Activated T-cell treated with anti-CD3 and anti-CD28 coated beads, Interleukin-2, amount 50 U/mL, for 72 hours (primary cell): ENCODE data around the gene COMMD1. TPM values are rescaled to one million over a fixed set of nuclear protein-coding genes. Genes with fewer than 3 reads are reported as not detected.
"Not testable (repeated sequence)": the region's sequence is repeated elsewhere in the genome, so short reads cannot be mapped to it uniquely, and the experiment has no call there.

ENCODE experiments used
- ATAC-seq, 2 donors: fragments of 150-1000 bp; cut with Tn5 transposase; replicated peaks in 1 of 2; 2 replicates each; pipeline ENCODE4 v1.10.0; 2021; ENCODE audit warnings: moderate library complexity in 2 of 2, mild to moderate bottlenecking in 1 of 2
- DNase-seq, 2 donors: peaks; one replicate each; pipeline ENCODE4 v3.0.0; 2021 to 2022; ENCODE audit warnings: mixed read lengths in 1 of 2
- H3K27ac Mint-ChIP-seq: one replicate; pipeline ENCODE4 v1.8.0; 2022; ENCODE audit warnings: mild to moderate bottlenecking, moderate library complexity, mixed read lengths
- H3K27me3 Mint-ChIP-seq: one replicate; pipeline ENCODE4 v1.8.0; 2022; ENCODE audit warnings: low read depth, mixed read lengths
- H3K36me3 Mint-ChIP-seq, 2 donors: one replicate each; pipeline ENCODE4 v1.8.0; 2022; ENCODE audit warnings: mixed read lengths in 2 of 2, mild to moderate bottlenecking in 1 of 2; ENCODE audit not compliant: insufficient read depth in 2 of 2
- H3K4me1 Mint-ChIP-seq: one replicate; pipeline ENCODE4 v1.8.0; 2022; ENCODE audit warnings: low read depth, mixed read lengths
- H3K4me3 Mint-ChIP-seq, 2 donors: one replicate each; pipeline ENCODE4 v1.8.0; 2022; ENCODE audit warnings: mild to moderate bottlenecking in 2 of 2, mixed read lengths in 2 of 2, moderate library complexity in 2 of 2
- H3K9me3 Mint-ChIP-seq, 2 donors: one replicate each; pipeline ENCODE4 v1.8.0; 2022; ENCODE audit warnings: mixed read lengths in 2 of 2
- total RNA-seq, 2 donors: library from RNA; stranded (reverse); gene quantifications; one replicate each; pipeline ENCODE4 v1.2.3, GENCODE V29; 2022

The COMMD1 gene
- total RNA-seq, 2 donors from 2014 or later: 34.3 to 34.7 TPM

DNA sequence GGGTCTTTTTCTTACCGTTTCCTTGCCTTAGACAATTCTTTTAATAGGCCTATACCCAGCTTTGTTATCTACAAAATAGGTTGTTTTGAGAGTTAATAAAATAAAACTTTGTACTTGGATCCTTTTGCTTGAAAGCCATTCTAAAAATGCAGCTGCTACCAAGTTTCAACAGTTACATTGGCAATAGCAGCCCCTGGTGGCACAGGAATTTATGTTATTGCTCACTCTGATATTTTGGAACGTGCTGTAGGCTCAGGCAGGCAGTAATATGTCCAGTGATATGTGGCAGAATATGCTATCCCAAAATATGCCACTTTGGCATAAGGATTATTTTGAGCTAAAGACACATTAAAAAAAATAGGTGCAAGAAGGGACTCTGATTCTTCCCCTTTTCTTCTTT, 6.7 kb upstream of the COMMD1 start:
- no peak for DNase-seq
- H3K27ac Mint-ChIP-seq: no peak overlapping the region
- H3K36me3 Mint-ChIP-seq: no peaks in the 10 kb centered on the region
- no peaks in the 10 kb centered on the region for H3K4me1 Mint-ChIP-seq
- H3K9me3 Mint-ChIP-seq: no peaks in the 10 kb centered on the region
- H3K27me3 Mint-ChIP-seq: no peaks in the 10 kb centered on the region
- no peak overlapping the region for H3K4me3 Mint-ChIP-seq
- ATAC-seq: no peak

DNA sequence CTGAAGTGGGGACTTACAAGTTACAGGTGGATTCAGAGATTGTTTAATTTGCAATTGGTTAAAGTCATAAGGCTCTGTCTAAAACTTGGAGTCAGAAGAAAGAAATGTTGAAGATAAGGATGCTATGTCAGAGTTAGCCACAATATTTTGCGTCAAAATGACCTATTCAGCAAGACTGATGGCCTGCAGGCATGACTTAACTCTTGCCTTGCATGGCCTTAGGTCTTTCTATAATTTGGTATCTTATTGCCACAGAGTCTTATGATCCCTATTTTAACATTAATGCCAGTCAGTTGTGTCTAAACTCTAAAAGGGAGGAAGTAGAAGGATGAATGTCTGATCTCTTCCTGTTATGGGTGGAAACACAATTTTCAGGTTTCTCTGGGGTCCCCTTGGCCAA, 5.2 kb upstream of the COMMD1 start:
- peaks cover 6% of the 10 kb centered on the region for H3K4me1 Mint-ChIP-seq
- no peak overlapping the region for H3K27ac Mint-ChIP-seq
- DNase-seq (no peak), ATAC-seq (no peak)
- no peak overlapping the region for H3K4me3 Mint-ChIP-seq
- H3K9me3 Mint-ChIP-seq: no peaks in the 10 kb centered on the region
- no peaks in the 10 kb centered on the region for H3K27me3 Mint-ChIP-seq
- no peaks in the 10 kb centered on the region for H3K36me3 Mint-ChIP-seq

DNA sequence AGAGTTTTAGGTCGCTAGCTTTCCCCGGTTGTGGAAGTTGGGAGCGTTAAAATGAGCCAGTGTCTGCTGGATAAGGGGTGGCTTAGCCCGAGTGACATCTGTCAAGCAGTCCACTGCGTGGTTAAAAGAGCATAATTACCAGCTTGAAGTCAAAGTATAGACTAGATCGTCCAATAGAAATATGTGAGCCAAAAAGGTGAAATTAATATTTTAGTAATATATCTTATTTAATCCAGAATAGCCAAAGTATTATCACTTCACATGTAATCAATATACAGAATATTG, 654 bp downstream of the COMMD1 start:
- Mint-ChIP-seq H3K4me1 (peaks cover 22% of the 10 kb centered on the region), H3K27ac (peak overlapping the region; percentile 98), H3K9me3 (no peaks in the 10 kb centered on the region), H3K27me3 (no peaks in the 10 kb centered on the region), H3K36me3 (no peaks in the 10 kb centered on the region), H3K4me3 (peak overlapping the region; percentile 98 to 100)
- ATAC-seq (peak in 1 of 2 donors; percentile 13), DNase-seq (no peak)

DNA sequence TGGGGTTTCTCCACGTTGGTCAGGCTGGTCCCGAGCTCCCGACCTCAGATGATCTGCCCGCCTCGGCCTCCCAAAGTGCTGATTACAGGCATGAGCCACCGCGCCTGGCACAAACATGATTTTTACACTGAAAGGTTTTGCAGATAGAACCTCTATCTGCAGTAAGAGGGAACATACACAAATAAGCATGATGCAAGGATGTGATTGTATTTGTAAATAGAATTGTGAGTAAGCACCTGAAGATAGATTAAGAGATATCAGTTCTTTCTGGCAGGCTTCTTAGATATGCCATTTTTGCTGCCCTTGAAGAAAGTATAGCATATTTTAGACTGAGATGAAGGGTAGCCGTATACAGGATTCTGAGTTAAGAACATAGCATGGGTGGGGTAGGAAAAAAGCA, 3.6 kb downstream of the COMMD1 start:
- Mint-ChIP-seq H3K27me3 (no peaks in the 10 kb centered on the region), H3K36me3 (no peaks in the 10 kb centered on the region), H3K4me1 (peaks cover 22% of the 10 kb centered on the region), H3K27ac (peak overlapping the region; percentile 15), H3K9me3 (no peaks in the 10 kb centered on the region), H3K4me3 (no peak overlapping the region)
- ATAC-seq (no peak), DNase-seq (no peak)

DNA sequence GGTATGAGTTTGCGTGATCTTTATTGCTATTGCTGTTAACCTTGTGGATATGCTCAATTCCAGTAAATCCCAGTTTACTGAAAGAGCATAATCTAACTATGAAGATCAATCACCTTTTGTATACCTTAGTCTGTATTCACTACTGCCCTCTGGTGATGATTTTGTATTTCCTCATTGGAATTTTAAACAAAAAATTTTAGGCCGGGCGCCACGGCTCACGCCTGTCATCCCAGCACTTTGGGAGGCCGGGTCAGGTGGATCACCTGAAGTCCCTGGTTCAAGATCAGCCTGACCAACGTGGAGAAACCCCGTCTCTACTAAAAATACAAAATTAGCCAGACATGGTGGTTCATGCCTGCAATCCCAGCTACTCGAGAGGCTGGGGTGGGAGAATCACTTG, 5.1 kb downstream of the COMMD1 start:
- H3K4me3 Mint-ChIP-seq: no peak overlapping the region
- H3K9me3 Mint-ChIP-seq: no peaks in the 10 kb centered on the region
- no peaks in the 10 kb centered on the region for H3K36me3 Mint-ChIP-seq
- no peak for DNase-seq
- H3K4me1 Mint-ChIP-seq: peaks cover 16% of the 10 kb centered on the region
- no peaks in the 10 kb centered on the region for H3K27me3 Mint-ChIP-seq
- ATAC-seq: no peak
- no peak overlapping the region for H3K27ac Mint-ChIP-seq

DNA sequence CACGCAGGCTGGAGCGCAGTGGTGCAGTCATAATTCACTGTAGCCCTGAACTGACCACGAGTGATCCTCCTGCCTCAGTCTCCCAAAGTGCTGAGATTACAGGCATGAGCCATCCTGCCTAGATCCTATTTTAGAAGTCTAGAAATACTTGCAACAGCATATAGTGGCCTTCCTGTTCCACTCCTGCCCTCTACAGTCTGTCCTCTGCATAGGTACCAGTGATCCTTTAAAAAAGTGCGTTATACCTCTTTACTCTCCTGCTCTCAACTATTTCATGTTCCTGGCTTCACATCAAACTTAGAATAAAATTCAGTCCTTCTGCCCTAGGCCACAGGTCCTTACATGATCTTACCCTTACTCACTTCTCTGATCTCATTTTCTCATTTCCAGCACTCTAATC, 6.0 kb downstream of the COMMD1 start:
- Mint-ChIP-seq H3K27ac (no peak overlapping the region), H3K4me1 (peaks cover 14% of the 10 kb centered on the region), H3K36me3 (no peaks in the 10 kb centered on the region), H3K9me3 (no peaks in the 10 kb centered on the region), H3K27me3 (no peaks in the 10 kb centered on the region), H3K4me3 (no peak overlapping the region)
- DNase-seq (no peak), ATAC-seq (peak in 1 of 2 donors; percentile 31)

DNA sequence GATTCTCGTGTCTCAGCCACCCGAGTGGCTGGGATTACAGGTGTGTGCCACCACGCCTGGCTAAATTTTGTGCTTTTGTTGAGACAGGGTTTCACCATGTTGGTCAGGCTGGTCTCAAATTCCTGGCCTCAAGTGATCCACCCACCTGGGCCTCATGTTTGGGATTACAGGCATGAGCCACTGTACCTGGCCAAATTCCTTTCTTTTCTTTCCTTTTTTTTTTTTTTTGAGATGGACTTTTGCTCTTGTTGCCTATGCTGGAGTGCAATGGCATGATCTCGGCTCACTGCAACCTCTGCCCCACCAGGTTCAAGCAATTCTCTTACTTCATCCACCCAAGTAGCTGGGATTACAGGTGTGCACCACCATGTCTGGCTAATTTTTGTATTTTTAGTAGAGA, 9.3 kb downstream of the COMMD1 start:
- H3K4me1 Mint-ChIP-seq, H3K4me3 Mint-ChIP-seq, DNase-seq, H3K9me3 Mint-ChIP-seq, ATAC-seq, H3K27ac Mint-ChIP-seq, H3K36me3 Mint-ChIP-seq, H3K27me3 Mint-ChIP-seq: not testable (repeated sequence)

DNA sequence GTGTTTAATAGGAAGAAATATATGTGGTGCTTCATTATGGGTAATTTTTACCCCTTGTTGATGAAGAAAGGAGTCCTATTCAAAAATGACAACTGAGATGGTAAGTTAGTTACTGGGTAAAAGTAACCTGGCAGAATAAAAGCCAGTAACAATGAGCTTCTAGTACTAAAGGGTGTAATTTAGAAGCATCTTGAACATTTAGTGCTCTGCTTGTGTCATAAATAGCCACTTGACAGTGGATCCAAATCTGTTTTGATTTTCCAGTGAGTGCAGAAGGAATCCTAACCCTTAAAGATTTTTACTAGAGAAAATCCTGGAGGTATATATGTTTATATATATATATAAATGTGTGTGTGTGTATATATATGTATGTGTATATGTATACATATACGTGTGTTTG, 15.1 kb downstream of the COMMD1 start:
- ATAC-seq (no peak), DNase-seq (no peak)
- Mint-ChIP-seq H3K36me3 (no peaks in the 10 kb centered on the region), H3K27ac (no peak overlapping the region), H3K27me3 (no peaks in the 10 kb centered on the region), H3K9me3 (no peaks in the 10 kb centered on the region), H3K4me1 (no peaks in the 10 kb centered on the region), H3K4me3 (no peak overlapping the region)

DNA sequence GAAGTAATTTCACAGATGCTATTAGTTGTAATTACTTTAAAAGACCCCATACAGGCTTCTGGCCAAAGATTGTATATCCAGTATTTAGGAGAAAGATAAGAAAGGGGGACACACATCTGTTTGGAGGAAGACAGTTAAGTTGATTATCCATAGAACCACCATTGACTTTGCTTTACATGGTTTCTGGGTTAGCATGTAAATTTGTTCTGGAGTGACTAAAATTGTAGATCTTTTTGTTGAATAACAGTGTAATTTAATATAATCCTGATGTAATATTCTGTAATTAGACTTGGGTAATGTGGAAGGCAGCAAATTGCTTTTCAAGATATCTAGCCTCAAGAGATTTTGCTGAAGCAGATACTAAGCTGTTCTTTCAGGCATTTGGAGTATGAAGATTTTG, 17.2 kb downstream of the COMMD1 start:
- Mint-ChIP-seq H3K36me3 (no peaks in the 10 kb centered on the region), H3K4me3 (no peak overlapping the region), H3K27ac (no peak overlapping the region), H3K27me3 (no peaks in the 10 kb centered on the region), H3K9me3 (no peaks in the 10 kb centered on the region), H3K4me1 (no peaks in the 10 kb centered on the region)
- ATAC-seq (no peak), DNase-seq (no peak)

DNA sequence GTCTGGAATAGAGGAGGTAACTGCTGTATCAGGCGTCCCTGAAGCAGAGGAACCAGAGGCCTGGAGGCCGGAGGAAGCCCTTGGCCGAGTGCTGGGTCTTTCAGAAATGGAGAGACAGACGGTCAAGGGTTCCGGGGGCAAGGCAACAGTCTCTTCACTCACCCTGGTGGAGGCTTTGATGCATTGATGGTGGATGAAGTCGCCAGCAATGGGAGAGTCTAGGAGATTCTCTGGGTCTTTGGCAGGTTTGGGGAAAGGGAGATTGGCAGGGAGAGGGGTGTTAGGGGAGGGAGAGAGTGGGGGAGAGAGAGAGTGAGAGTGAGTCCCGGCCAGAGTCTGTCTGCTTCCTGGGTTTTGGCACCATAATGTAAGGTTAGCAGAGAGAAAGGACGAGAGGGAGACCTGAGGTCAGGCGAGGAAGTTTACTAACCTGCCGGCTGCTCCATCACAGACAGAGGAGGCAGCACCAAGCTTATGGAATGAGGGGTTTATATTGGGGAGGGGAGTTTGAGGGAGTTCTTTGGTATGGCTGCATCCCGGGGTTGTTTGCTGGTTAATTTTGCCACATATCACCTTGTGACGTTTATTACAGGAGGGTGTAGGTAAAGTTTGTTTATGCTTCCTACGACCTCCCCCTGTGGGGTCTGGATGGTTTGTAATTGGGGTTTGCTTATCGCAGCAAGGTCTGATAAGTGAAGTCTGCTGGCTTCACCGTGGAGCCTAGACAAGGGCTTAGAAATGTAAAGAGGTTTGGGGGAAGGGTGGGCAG, 19.6 kb downstream of the COMMD1 start:
- H3K27ac Mint-ChIP-seq: no peak overlapping the region
- ATAC-seq (no peak), DNase-seq (no peak)
- H3K9me3 Mint-ChIP-seq: no peaks in the 10 kb centered on the region
- no peak overlapping the region for H3K4me3 Mint-ChIP-seq
- no peaks in the 10 kb centered on the region for H3K36me3 Mint-ChIP-seq
- H3K27me3 Mint-ChIP-seq: no peaks in the 10 kb centered on the region
- H3K4me1 Mint-ChIP-seq: no peaks in the 10 kb centered on the region

DNA sequence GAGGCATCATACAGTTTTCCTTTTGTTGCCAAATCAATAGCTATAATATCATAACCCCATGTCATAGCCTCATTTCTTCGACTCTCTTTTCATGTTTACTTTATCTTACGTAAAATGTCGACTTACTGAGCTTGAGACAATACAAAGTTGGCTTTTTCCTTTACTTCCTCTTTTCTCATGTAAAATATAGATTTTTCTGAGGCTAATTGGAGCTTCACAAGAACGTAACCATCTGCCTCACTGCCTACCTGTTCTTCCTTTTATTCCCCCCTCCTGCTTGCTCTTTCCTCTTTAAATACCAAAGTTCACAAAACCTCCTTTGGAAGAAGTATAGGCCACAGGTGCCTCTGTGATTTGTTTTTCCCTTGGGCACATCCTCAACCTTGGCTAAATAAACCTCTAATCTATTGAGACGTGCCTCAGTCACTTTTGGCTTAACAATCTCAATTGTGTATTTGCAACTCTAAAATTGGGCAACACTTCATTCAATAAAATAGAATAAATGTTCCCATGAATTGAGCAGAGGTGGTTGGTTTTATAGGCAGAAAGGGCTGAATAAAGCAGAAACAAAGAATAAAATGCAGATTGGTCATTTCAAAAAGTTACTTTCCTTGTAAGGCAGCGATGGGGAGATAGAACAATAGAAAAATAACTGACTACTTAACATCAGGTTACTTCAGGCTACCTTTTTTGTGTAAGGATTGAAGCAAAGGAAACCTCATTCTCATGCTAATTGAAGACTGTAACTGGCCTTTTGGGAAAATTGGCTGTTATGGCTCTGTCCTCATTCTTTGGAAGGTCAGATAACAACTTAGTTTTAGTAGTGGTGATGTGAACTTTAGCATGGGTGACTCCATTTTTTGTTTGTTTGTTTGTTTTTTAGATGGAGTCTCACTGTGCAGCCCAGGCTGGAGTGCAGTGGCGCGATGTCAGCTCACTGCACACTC, 21.3 kb downstream of the COMMD1 start:
- H3K27ac Mint-ChIP-seq: no peak overlapping the region
- ATAC-seq: no peak
- DNase-seq: no peak
- H3K36me3 Mint-ChIP-seq: no peaks in the 10 kb centered on the region
- no peaks in the 10 kb centered on the region for H3K27me3 Mint-ChIP-seq
- no peaks in the 10 kb centered on the region for H3K9me3 Mint-ChIP-seq
- H3K4me1 Mint-ChIP-seq: no peaks in the 10 kb centered on the region
- H3K4me3 Mint-ChIP-seq: no peak overlapping the region

DNA sequence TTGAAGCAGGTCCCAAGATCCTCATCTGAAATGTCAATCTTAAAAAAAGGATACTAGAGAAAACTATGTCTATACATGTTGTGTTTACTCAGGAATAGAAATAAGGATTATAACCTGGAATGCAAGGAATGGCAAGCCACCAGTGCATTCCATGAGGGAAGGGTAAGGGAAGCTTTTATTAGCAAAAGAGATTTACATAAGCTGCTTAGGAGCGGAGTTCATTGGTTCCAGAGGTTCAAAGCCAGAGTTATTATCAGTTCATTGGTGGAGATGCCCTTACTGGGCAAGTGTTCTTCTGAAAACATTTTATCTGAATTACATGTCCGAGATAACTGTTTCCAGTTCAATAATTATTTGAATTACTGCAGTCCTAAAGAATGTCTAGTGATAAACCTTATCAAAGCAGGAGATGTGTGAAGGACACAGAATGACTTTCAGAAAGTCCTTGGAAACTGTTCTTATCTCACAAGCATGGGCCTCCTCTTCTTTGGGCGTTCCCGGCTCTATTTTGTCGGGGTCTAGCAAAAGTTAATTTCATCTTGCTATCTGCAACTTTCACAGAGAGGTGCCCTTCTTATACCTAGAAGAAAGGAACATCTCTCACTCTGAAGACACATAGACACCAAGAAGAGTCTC, 23.5 kb downstream of the COMMD1 start:
- ATAC-seq (no peak), DNase-seq (no peak)
- Mint-ChIP-seq H3K27me3 (no peaks in the 10 kb centered on the region), H3K4me3 (no peak overlapping the region), H3K4me1 (no peaks in the 10 kb centered on the region), H3K9me3 (no peaks in the 10 kb centered on the region), H3K27ac (no peak overlapping the region), H3K36me3 (no peaks in the 10 kb centered on the region)

DNA sequence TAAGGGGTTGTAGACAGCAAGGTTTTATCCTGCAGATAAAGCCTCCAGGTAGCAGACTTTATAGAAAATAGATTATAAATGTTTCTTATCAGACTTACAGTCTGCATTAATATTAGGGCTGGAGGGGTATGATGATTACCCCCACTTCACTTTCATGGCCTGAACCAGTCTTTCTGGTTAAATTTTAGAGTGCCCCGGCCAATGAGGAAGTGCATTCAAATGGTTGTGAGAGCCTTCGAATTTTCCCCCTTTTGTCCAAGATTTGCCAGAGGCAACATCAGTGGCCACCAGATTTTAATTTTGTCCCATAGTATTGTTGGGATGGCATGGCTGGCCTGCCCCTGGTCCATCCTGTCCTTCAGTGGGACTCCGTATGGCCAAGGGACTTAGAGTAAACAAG, 31.6 kb downstream of the COMMD1 start:
- no peaks in the 10 kb centered on the region for H3K4me1 Mint-ChIP-seq
- H3K27ac Mint-ChIP-seq: no peak overlapping the region
- H3K4me3 Mint-ChIP-seq: no peak overlapping the region
- H3K9me3 Mint-ChIP-seq: no peaks in the 10 kb centered on the region
- no peak for DNase-seq
- H3K36me3 Mint-ChIP-seq: no peaks in the 10 kb centered on the region
- H3K27me3 Mint-ChIP-seq: no peaks in the 10 kb centered on the region
- ATAC-seq: no peak
